Measurements from ENCODE around the gene C14orf132. TPM values are rescaled to one million over a fixed set of nuclear protein-coding genes. Genes with fewer than 3 reads are reported as not detected.

The C14orf132 gene
- total and polyA plus RNA-seq, 4 experiments from 2014 or later, result 1.2 to 20.6 (median 9.7) TPM

GRCh38 chr14:96125536-96125935 lies 86.4 kb downstream of the C14orf132 start:
- DNase-seq, result no peak
- ChIA-PET CTCF (ENCODE audit: partially characterized antibody) (interaction anchor here (4.0 kb wide), 1 partner anchor 24 kb away, joined by 18 read pairs; no protein-coding TSS in a partner anchor), POLR2A (ENCODE audit: partially characterized antibody) (interaction anchor here (1.5 kb wide), 1 partner anchor 12 kb away, joined by 5 read pairs; no protein-coding TSS in a partner anchor)
- Mint-ChIP-seq H3K36me3 (no peaks in the 10 kb centered on the region), H3K9me3 (no peaks in the 10 kb centered on the region), H3K27me3 (no peaks in the 10 kb centered on the region), H3K27ac (peak overlapping the region; percentile 83 to 100 (median 99)), H3K4me3 (peak overlapping the region in 7 of 8 donors; percentile 4 to 94 (median 84)), H3K4me1 (peaks cover 35 to 63% (median 50%) of the 10 kb centered on the region in 4 donors)
- Histone ChIP-seq H3K9me3 (ENCODE audit: control insufficient read depth in 1 of 2, low read length in 2 of 2) (no peaks in the 10 kb centered on the region), H3K27me3 (ENCODE audit: insufficient read depth, low read length) (no peaks in the 10 kb centered on the region), H3K27ac (ENCODE audit: low read depth, low read length) (peak overlapping the region; percentile 62), H3K4me3 (ENCODE audit: low read length in 2 of 2) (peak overlapping the region in 1 of 2 donors; percentile 13), H3K36me3 (ENCODE audit: insufficient read depth, low read length) (no peaks in the 10 kb centered on the region), H3K4me1 (ENCODE audit: insufficient read depth, low read length) (peaks cover 46% of the 10 kb centered on the region)
- intact Hi-C loops (cut with micrococcal nuclease), result no loop called here

- POLR2A ChIA-PET (ENCODE audit: partially characterized antibody), result interaction anchor here (1.2 to 1.5 kb wide), 2 partner anchors 11 to 90 kb away, joined by 3 to 5 read pairs; no protein-coding TSS in a partner anchor
- no peaks in the 10 kb centered on the region for H3K27me3 ChIP-seq (ENCODE audit: insufficient read depth, low read length)
- H3K4me1 ChIP-seq (ENCODE audit: insufficient read depth, low read length), result peaks cover 46% of the 10 kb centered on the region
- H3K9me3 ChIP-seq (ENCODE audit: control insufficient read depth in 1 of 2, low read length in 2 of 2), result no peaks in the 10 kb centered on the region
- H3K4me1 Mint-ChIP-seq, result peaks cover 35 to 63% (median 50%) of the 10 kb centered on the region in 4 donors
- H3K27ac Mint-ChIP-seq, result peak overlapping the region; percentile 92 to 100 (median 99)
- H3K36me3 ChIP-seq (ENCODE audit: insufficient read depth, low read length), result no peaks in the 10 kb centered on the region
- H3K9me3 Mint-ChIP-seq, result no peaks in the 10 kb centered on the region
- intact Hi-C loops (cut with micrococcal nuclease), result no loop called here
- peak overlapping the region; percentile 12 to 13 for H3K4me3 ChIP-seq (ENCODE audit: low read length in 2 of 2)
- H3K27me3 Mint-ChIP-seq, result no peaks in the 10 kb centered on the region
- peak overlapping the region; percentile 76 to 94 (median 84) for H3K4me3 Mint-ChIP-seq
- DNase-seq, result peak; percentile 74 to 85 (median 80)
- H3K36me3 Mint-ChIP-seq, result no peaks in the 10 kb centered on the region
- CTCF ChIA-PET (ENCODE audit: partially characterized antibody), result interaction anchor here (0.9 to 4.0 kb wide), 2 partner anchors 25 to 148 kb away, joined by 3 to 18 read pairs; no protein-coding TSS in a partner anchor
- H3K27ac ChIP-seq (ENCODE audit: low read depth, low read length), result peak overlapping the region; percentile 62
Measured at GRCh38 chr14:96126339-96126782, 87.2 kb downstream of the C14orf132 start.

GRCh38 chr14:96126783-96127271 lies 87.7 kb downstream of the C14orf132 start:
- CTCF ChIA-PET (ENCODE audit: partially characterized antibody), result interaction anchor here (0.9 to 4.0 kb wide), 2 partner anchors 25 to 148 kb away, joined by 3 to 18 read pairs; no protein-coding TSS in a partner anchor
- Histone ChIP-seq H3K27ac (ENCODE audit: low read depth, low read length) (peak overlapping the region; percentile 62), H3K9me3 (ENCODE audit: control insufficient read depth in 1 of 2, low read length in 2 of 2) (no peaks in the 10 kb centered on the region), H3K27me3 (ENCODE audit: insufficient read depth, low read length) (no peaks in the 10 kb centered on the region), H3K4me3 (ENCODE audit: low read length in 2 of 2) (peak overlapping the region in 1 of 2 donors; percentile 12), H3K36me3 (ENCODE audit: insufficient read depth, low read length) (no peaks in the 10 kb centered on the region), H3K4me1 (ENCODE audit: insufficient read depth, low read length) (peaks cover 46% of the 10 kb centered on the region)
- H3K27me3 Mint-ChIP-seq, result peaks cover 0 to under 1% of the 10 kb centered on the region in 2 donors
- peak overlapping the region; percentile 76 to 94 (median 84) for H3K4me3 Mint-ChIP-seq
- POLR2A ChIA-PET (ENCODE audit: partially characterized antibody), result interaction anchor here (0.7 to 1.5 kb wide), 3 partner anchors 11 to 90 kb away, joined by 3 to 5 read pairs (median 3); no protein-coding TSS in a partner anchor
- no peaks in the 10 kb centered on the region for H3K9me3 Mint-ChIP-seq
- no peak for DNase-seq
- peak overlapping the region; percentile 92 to 100 (median 99) for H3K27ac Mint-ChIP-seq
- intact Hi-C loops (cut with micrococcal nuclease), result no loop called here
- H3K36me3 Mint-ChIP-seq, result no peaks in the 10 kb centered on the region
- peaks cover 35 to 63% (median 50%) of the 10 kb centered on the region in 4 donors for H3K4me1 Mint-ChIP-seq

- Mint-ChIP-seq H3K4me1 (peaks cover 26 to 43% (median 36%) of the 10 kb centered on the region in 4 donors), H3K36me3 (no peaks in the 10 kb centered on the region), H3K27ac (peak overlapping the region in 2 of 7 donors; percentile 43 to 50), H3K27me3 (peaks cover 6 to 10% of the 10 kb centered on the region in 2 donors), H3K4me3 (no peak overlapping the region), H3K9me3 (no peaks in the 10 kb centered on the region)
- Histone ChIP-seq H3K36me3 (ENCODE audit: insufficient read depth, low read length) (no peaks in the 10 kb centered on the region), H3K27ac (ENCODE audit: low read depth, low read length) (no peak overlapping the region), H3K4me1 (ENCODE audit: insufficient read depth, low read length) (peaks cover 34% of the 10 kb centered on the region), H3K9me3 (ENCODE audit: control insufficient read depth in 1 of 2, low read length in 2 of 2) (no peaks in the 10 kb centered on the region), H3K27me3 (ENCODE audit: insufficient read depth, low read length) (no peaks in the 10 kb centered on the region), H3K4me3 (ENCODE audit: low read length in 2 of 2) (no peak overlapping the region)
- POLR2A ChIA-PET (ENCODE audit: partially characterized antibody), result no interaction called here
- intact Hi-C loops (cut with micrococcal nuclease), result no loop called here
- CTCF ChIA-PET (ENCODE audit: partially characterized antibody), result interaction anchor here (1.2 kb wide), 1 partner anchor 11 kb away, joined by 3 read pairs; no protein-coding TSS in a partner anchor
- DNase-seq, result no peak
Measured at GRCh38 chr14:96129128-96129736, 90.1 kb downstream of the C14orf132 start.

- POLR2A ChIA-PET (ENCODE audit: partially characterized antibody), result no interaction called here
- Mint-ChIP-seq H3K36me3 (no peaks in the 10 kb centered on the region), H3K4me3 (no peak overlapping the region), H3K4me1 (peaks cover 18 to 31% (median 26%) of the 10 kb centered on the region in 4 donors), H3K9me3 (no peaks in the 10 kb centered on the region), H3K27ac (peak overlapping the region in 1 of 7 donors; percentile 65), H3K27me3 (peaks cover 8 to 12% of the 10 kb centered on the region in 2 donors)
- Histone ChIP-seq H3K36me3 (ENCODE audit: insufficient read depth, low read length) (no peaks in the 10 kb centered on the region), H3K9me3 (ENCODE audit: control insufficient read depth in 1 of 2, low read length in 2 of 2) (no peaks in the 10 kb centered on the region), H3K27ac (ENCODE audit: low read depth, low read length) (no peak overlapping the region), H3K4me1 (ENCODE audit: insufficient read depth, low read length) (peaks cover 26% of the 10 kb centered on the region), H3K4me3 (ENCODE audit: low read length in 2 of 2) (no peak overlapping the region), H3K27me3 (ENCODE audit: insufficient read depth, low read length) (no peaks in the 10 kb centered on the region)
- intact Hi-C loops (cut with micrococcal nuclease), result no loop called here
- CTCF ChIA-PET (ENCODE audit: partially characterized antibody), result no interaction called here
- no peak for DNase-seq
Measured at GRCh38 chr14:96130391-96130790, 91.2 kb downstream of the C14orf132 start.

GRCh38 chr14:96130854-96131253 lies 91.7 kb downstream of the C14orf132 start:
- Mint-ChIP-seq H3K9me3 (no peaks in the 10 kb centered on the region), H3K27ac (peak overlapping the region in 1 of 7 donors; percentile 52), H3K27me3 (peaks cover 8 to 12% of the 10 kb centered on the region in 2 donors), H3K4me3 (no peak overlapping the region), H3K4me1 (peaks cover 14 to 26% (median 22%) of the 10 kb centered on the region in 4 donors), H3K36me3 (no peaks in the 10 kb centered on the region)
- no peak overlapping the region for H3K4me3 ChIP-seq (ENCODE audit: low read length in 2 of 2)
- H3K36me3 ChIP-seq (ENCODE audit: insufficient read depth, low read length), result no peaks in the 10 kb centered on the region
- POLR2A ChIA-PET (ENCODE audit: partially characterized antibody), result no interaction called here
- intact Hi-C loops (cut with micrococcal nuclease), result no loop called here
- CTCF ChIA-PET (ENCODE audit: partially characterized antibody), result no interaction called here
- no peak for DNase-seq
- H3K9me3 ChIP-seq (ENCODE audit: control insufficient read depth in 1 of 2, low read length in 2 of 2), result no peaks in the 10 kb centered on the region
- H3K27ac ChIP-seq (ENCODE audit: low read depth, low read length), result no peak overlapping the region
- no peaks in the 10 kb centered on the region for H3K27me3 ChIP-seq (ENCODE audit: insufficient read depth, low read length)
- H3K4me1 ChIP-seq (ENCODE audit: insufficient read depth, low read length), result peaks cover 22% of the 10 kb centered on the region

GRCh38 chr14:96131836-96132235 lies 92.7 kb downstream of the C14orf132 start:
- H3K9me3 Mint-ChIP-seq, result no peaks in the 10 kb centered on the region
- H3K27me3 Mint-ChIP-seq, result peaks cover 8 to 12% of the 10 kb centered on the region in 2 donors
- Histone ChIP-seq H3K4me1 (ENCODE audit: insufficient read depth, low read length) (peaks cover 13% of the 10 kb centered on the region), H3K4me3 (ENCODE audit: low read length in 2 of 2) (no peak overlapping the region), H3K9me3 (ENCODE audit: control insufficient read depth in 1 of 2, low read length in 2 of 2) (no peaks in the 10 kb centered on the region), H3K27me3 (ENCODE audit: insufficient read depth, low read length) (no peaks in the 10 kb centered on the region), H3K27ac (ENCODE audit: low read depth, low read length) (no peak overlapping the region), H3K36me3 (ENCODE audit: insufficient read depth, low read length) (no peaks in the 10 kb centered on the region)
- peaks cover 5 to 17% (median 12%) of the 10 kb centered on the region in 4 donors for H3K4me1 Mint-ChIP-seq
- H3K4me3 Mint-ChIP-seq, result no peak overlapping the region
- POLR2A ChIA-PET (ENCODE audit: partially characterized antibody), result no interaction called here
- H3K36me3 Mint-ChIP-seq, result no peaks in the 10 kb centered on the region
- intact Hi-C loops (cut with micrococcal nuclease), result no loop called here
- CTCF ChIA-PET (ENCODE audit: partially characterized antibody), result no interaction called here
- no peak overlapping the region for H3K27ac Mint-ChIP-seq
- no peak for DNase-seq

All from CD4-positive, alpha-beta memory T cell (primary cell).